WTC11 (cell line): ENCODE data around the gene SCAF8. TPM values are rescaled to one million over a fixed set of nuclear protein-coding genes. Genes with fewer than 3 reads are reported as not detected.

Experiments
- ATAC-seq: fragments of 200-7000 bp; cut with Tn5 transposase; 2 replicates; pipeline ENCODE4 v1.10.0; 2021; ENCODE audit warnings: mild to moderate bottlenecking, moderate library complexity
- CTCF ChIA-PET: fragments of 300-600 bp; sonication (Branson Sonifier 250); formaldehyde crosslinking; loops from one replicate; lab custom pipeline; 2021; ENCODE audit warnings: antibody characterized with exemption; lab: Charles Lee
- POLR2A ChIA-PET: fragments of 350-600 bp; sonication (Branson Sonifier 250); formaldehyde crosslinking; loops from one replicate; lab custom pipeline; 2021; ENCODE audit warnings: antibody characterized with exemption; lab: Charles Lee
- DNase-seq: peaks from one replicate; pipeline ENCODE4 v3.0.0; 2021; ENCODE audit warnings: low spot score
- H3K27ac Mint-ChIP-seq: 2 replicates; pipeline ENCODE4 v1.8.0; 2021; ENCODE audit warnings: mixed read lengths
- H3K27me3 Mint-ChIP-seq: 2 replicates; pipeline ENCODE4 v1.8.0; 2021; ENCODE audit warnings: low read depth, mild to moderate bottlenecking, moderate library complexity, mixed read lengths
- H3K36me3 Mint-ChIP-seq: 2 replicates; pipeline ENCODE4 v1.8.0; 2021; ENCODE audit warnings: mixed read lengths
- H3K4me1 Mint-ChIP-seq: 2 replicates; pipeline ENCODE4 v1.8.0; 2022; ENCODE audit warnings: mixed read lengths
- H3K4me3 Mint-ChIP-seq: 2 replicates; pipeline ENCODE4 v1.8.0; 2021; ENCODE audit warnings: mild to moderate bottlenecking, moderate library complexity, mixed read lengths
- H3K9me3 Mint-ChIP-seq: 2 replicates; pipeline ENCODE4 v1.8.0; 2021; ENCODE audit warnings: mixed read lengths
- CBFB ChIP-seq: sonication (generic); formaldehyde crosslinking; IDR thresholded peaks from 2 replicates; pipeline ENCODE4 v1.8.1; 2022; ENCODE audit warnings: mild to moderate bottlenecking, low read depth, missing genetic modification reagents
- NR2C2 ChIP-seq: sonication (generic); formaldehyde crosslinking; IDR thresholded peaks from 2 replicates; pipeline ENCODE4 v1.8.0; 2022; ENCODE audit warnings: mild to moderate bottlenecking, missing genetic modification reagents
- TCF7 ChIP-seq: sonication (generic); formaldehyde crosslinking; IDR thresholded peaks from 2 replicates; pipeline ENCODE4 v1.8.0; 2022; ENCODE audit warnings: mild to moderate bottlenecking, low read depth, missing genetic modification reagents, moderate library complexity
- total RNA-seq: library from RNA; stranded (reverse); gene quantifications from 3 replicates; pipeline ENCODE4 v1.2.3, GENCODE V29; 2021
- TF ChIP-seq, protein P1 (sequence below): fragments of 250-450 bp; sonication (Bioruptor Pico); IDR thresholded peaks from 2 replicates; pipeline ENCODE4 v1.8.0; 2021; ENCODE audit warnings: mild to moderate bottlenecking
- TF ChIP-seq, protein P2 (sequence below): sonication (generic); formaldehyde crosslinking; IDR thresholded peaks from 2 replicates; pipeline ENCODE4 v1.8.0; 2023; ENCODE audit warnings: missing genetic modification reagents, mild to moderate bottlenecking, borderline replicate concordance
- TF ChIP-seq, protein P3 (sequence below): sonication (generic); formaldehyde crosslinking; IDR thresholded peaks from 2 replicates; pipeline ENCODE4 v1.8.1; 2022; ENCODE audit warnings: mild to moderate bottlenecking, moderate library complexity, missing genetic modification reagents
- TF ChIP-seq, protein P4 (sequence below): sonication (generic); formaldehyde crosslinking; IDR thresholded peaks from 2 replicates; pipeline ENCODE4 v1.8.0; 2022; ENCODE audit warnings: mild to moderate bottlenecking, missing genetic modification reagents
- TF ChIP-seq, protein P5 (sequence below): fragments of 250-450 bp; sonication (Bioruptor Pico); IDR thresholded peaks from 2 replicates; pipeline ENCODE4 v1.9.0; 2021; ENCODE audit warnings: mild to moderate bottlenecking
- TF ChIP-seq, protein P6 (sequence below): sonication (generic); formaldehyde crosslinking; IDR thresholded peaks from 2 replicates; pipeline ENCODE4 v1.8.1; 2022; ENCODE audit warnings: low read depth, missing genetic modification reagents, borderline replicate concordance
- TF ChIP-seq, protein P7 (sequence below): sonication (generic); formaldehyde crosslinking; IDR thresholded peaks from 2 replicates; pipeline ENCODE4 v1.8.1; 2023; ENCODE audit warnings: mild to moderate bottlenecking, missing genetic modification reagents, moderate library complexity

SCAF8 gene
- total RNA-seq, 1 experiment from 2014 or later = 40.7 TPM

DNA sequence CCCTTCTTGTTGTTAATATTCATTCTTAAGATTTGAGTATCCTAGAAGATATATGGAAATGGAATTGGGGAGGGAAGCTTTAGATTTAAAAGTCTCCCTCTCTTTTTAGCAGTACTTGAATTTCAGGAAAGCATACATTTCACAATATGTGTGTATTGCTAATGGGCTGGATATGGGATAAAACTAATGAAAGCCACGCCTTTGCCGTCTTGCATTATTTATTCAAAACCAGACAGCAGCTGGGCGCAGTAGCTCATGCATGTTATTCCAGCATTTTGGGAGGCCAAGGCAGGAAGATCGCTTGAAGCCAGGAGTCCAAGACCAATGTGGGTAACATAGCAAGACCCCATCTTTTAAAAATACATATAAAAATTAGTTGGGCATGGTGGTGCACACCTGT lies 140.3 kb downstream of the SCAF8 start (continued):
- TF ChIP-seq, protein P1, sequence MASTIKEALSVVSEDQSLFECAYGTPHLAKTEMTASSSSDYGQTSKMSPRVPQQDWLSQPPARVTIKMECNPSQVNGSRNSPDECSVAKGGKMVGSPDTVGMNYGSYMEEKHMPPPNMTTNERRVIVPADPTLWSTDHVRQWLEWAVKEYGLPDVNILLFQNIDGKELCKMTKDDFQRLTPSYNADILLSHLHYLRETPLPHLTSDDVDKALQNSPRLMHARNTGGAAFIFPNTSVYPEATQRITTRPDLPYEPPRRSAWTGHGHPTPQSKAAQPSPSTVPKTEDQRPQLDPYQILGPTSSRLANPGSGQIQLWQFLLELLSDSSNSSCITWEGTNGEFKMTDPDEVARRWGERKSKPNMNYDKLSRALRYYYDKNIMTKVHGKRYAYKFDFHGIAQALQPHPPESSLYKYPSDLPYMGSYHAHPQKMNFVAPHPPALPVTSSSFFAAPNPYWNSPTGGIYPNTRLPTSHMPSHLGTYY (CRISPR knock-in tag) = no peak

DNA sequence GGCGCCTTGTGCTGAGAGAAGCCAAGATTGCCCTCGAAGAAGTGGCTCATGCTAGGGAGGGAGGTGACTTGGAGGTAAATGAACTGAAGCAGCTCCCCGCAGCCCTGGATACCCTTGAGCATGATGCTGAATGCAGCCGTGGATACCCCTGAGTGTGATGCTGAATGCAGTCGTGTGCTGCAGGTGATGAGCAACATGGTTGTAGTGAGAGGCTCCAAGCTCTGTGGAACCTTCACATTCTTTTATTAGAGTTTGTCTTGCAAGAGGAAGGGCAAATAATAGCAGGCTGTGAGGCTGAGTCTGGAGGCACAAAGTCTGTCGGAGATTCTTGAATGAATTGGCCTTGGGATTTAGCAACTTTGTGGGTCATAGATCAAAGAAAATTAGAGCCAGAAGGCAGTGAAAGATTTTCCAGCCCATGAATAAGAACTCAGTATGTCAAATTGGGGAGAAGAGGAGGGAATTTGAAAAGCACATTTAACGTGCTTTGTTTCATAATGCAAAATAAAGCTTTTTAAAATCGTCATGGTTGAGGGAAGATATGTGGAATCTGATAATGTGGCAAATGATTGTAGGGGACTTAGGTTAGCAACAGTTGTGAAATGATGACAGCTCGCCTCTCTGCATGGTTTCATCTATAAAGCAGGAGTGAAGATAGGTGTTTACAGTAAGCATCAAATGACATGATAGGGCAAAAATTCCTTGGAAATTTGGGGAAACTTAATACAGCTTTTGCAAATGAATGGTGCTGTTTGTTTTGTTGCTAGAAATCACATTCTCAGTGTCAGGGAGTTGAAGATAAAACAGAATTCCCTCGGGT lies 141.8 kb downstream of the SCAF8 start:
- TF ChIP-seq, protein P2, sequence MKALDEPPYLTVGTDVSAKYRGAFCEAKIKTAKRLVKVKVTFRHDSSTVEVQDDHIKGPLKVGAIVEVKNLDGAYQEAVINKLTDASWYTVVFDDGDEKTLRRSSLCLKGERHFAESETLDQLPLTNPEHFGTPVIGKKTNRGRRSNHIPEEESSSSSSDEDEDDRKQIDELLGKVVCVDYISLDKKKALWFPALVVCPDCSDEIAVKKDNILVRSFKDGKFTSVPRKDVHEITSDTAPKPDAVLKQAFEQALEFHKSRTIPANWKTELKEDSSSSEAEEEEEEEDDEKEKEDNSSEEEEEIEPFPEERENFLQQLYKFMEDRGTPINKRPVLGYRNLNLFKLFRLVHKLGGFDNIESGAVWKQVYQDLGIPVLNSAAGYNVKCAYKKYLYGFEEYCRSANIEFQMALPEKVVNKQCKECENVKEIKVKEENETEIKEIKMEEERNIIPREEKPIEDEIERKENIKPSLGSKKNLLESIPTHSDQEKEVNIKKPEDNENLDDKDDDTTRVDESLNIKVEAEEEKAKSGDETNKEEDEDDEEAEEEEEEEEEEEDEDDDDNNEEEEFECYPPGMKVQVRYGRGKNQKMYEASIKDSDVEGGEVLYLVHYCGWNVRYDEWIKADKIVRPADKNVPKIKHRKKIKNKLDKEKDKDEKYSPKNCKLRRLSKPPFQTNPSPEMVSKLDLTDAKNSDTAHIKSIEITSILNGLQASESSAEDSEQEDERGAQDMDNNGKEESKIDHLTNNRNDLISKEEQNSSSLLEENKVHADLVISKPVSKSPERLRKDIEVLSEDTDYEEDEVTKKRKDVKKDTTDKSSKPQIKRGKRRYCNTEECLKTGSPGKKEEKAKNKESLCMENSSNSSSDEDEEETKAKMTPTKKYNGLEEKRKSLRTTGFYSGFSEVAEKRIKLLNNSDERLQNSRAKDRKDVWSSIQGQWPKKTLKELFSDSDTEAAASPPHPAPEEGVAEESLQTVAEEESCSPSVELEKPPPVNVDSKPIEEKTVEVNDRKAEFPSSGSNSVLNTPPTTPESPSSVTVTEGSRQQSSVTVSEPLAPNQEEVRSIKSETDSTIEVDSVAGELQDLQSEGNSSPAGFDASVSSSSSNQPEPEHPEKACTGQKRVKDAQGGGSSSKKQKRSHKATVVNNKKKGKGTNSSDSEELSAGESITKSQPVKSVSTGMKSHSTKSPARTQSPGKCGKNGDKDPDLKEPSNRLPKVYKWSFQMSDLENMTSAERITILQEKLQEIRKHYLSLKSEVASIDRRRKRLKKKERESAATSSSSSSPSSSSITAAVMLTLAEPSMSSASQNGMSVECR (CRISPR knock-in tag) = no peak
- TF ChIP-seq, protein P3, sequence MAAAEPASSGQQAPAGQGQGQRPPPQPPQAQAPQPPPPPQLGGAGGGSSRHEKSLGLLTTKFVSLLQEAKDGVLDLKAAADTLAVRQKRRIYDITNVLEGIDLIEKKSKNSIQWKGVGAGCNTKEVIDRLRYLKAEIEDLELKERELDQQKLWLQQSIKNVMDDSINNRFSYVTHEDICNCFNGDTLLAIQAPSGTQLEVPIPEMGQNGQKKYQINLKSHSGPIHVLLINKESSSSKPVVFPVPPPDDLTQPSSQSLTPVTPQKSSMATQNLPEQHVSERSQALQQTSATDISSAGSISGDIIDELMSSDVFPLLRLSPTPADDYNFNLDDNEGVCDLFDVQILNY = no peak
- TF ChIP-seq TCF7 (CRISPR knock-in tag) (no peak), NR2C2 (CRISPR knock-in tag) (no peak), CBFB (no peak)
- TF ChIP-seq, protein P4, sequence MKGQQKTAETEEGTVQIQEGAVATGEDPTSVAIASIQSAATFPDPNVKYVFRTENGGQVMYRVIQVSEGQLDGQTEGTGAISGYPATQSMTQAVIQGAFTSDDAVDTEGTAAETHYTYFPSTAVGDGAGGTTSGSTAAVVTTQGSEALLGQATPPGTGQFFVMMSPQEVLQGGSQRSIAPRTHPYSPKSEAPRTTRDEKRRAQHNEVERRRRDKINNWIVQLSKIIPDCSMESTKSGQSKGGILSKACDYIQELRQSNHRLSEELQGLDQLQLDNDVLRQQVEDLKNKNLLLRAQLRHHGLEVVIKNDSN (CRISPR knock-in tag) = no peak
- TF ChIP-seq, protein P5, sequence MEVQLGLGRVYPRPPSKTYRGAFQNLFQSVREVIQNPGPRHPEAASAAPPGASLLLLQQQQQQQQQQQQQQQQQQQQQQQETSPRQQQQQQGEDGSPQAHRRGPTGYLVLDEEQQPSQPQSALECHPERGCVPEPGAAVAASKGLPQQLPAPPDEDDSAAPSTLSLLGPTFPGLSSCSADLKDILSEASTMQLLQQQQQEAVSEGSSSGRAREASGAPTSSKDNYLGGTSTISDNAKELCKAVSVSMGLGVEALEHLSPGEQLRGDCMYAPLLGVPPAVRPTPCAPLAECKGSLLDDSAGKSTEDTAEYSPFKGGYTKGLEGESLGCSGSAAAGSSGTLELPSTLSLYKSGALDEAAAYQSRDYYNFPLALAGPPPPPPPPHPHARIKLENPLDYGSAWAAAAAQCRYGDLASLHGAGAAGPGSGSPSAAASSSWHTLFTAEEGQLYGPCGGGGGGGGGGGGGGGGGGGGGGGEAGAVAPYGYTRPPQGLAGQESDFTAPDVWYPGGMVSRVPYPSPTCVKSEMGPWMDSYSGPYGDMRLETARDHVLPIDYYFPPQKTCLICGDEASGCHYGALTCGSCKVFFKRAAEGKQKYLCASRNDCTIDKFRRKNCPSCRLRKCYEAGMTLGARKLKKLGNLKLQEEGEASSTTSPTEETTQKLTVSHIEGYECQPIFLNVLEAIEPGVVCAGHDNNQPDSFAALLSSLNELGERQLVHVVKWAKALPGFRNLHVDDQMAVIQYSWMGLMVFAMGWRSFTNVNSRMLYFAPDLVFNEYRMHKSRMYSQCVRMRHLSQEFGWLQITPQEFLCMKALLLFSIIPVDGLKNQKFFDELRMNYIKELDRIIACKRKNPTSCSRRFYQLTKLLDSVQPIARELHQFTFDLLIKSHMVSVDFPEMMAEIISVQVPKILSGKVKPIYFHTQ = no peak
- TF ChIP-seq, protein P6, sequence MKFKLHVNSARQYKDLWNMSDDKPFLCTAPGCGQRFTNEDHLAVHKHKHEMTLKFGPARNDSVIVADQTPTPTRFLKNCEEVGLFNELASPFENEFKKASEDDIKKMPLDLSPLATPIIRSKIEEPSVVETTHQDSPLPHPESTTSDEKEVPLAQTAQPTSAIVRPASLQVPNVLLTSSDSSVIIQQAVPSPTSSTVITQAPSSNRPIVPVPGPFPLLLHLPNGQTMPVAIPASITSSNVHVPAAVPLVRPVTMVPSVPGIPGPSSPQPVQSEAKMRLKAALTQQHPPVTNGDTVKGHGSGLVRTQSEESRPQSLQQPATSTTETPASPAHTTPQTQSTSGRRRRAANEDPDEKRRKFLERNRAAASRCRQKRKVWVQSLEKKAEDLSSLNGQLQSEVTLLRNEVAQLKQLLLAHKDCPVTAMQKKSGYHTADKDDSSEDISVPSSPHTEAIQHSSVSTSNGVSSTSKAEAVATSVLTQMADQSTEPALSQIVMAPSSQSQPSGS (CRISPR knock-in tag) = no peak
- TF ChIP-seq, protein P7, sequence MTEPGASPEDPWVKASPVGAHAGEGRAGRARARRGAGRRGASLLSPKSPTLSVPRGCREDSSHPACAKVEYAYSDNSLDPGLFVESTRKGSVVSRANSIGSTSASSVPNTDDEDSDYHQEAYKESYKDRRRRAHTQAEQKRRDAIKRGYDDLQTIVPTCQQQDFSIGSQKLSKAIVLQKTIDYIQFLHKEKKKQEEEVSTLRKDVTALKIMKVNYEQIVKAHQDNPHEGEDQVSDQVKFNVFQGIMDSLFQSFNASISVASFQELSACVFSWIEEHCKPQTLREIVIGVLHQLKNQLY (CRISPR knock-in tag) = no peak
- no peaks in the 10 kb centered on the region for H3K36me3 Mint-ChIP-seq
- peak overlapping the region; percentile 38 for H3K27ac Mint-ChIP-seq
- no peaks in the 10 kb centered on the region for H3K9me3 Mint-ChIP-seq
- no peak overlapping the region for H3K4me3 Mint-ChIP-seq
- ATAC-seq = peak; percentile 60
- POLR2A ChIA-PET = no interaction called here
- peaks cover 57% of the 10 kb centered on the region for H3K4me1 Mint-ChIP-seq
- H3K27me3 Mint-ChIP-seq = no peaks in the 10 kb centered on the region
- DNase-seq = no peak
- CTCF ChIA-PET = interaction anchor here (1.1 kb wide), 1 partner anchor 46 kb away, joined by 3 read pairs; no protein-coding TSS in a partner anchor
